Activated CD4-positive, alpha-beta T cell treated with anti-CD3 and anti-CD28 coated beads for 36 hours (primary cell): ENCODE data around the gene REM2. TPM values are rescaled to one million over a fixed set of nuclear protein-coding genes. Genes with fewer than 3 reads are reported as not detected.

Source experiments
- ATAC-seq: fragments of 200-7000 bp; cut with Tn5 transposase; one replicate; pipeline ENCODE4 v1.10.0; 2021; ENCODE audit warnings: mild to moderate bottlenecking, moderate library complexity
- CTCF ChIA-PET: fragments of 350-600 bp; sonication (Branson Sonifier 250); formaldehyde crosslinking; loops from one replicate; lab custom pipeline; 2021; ENCODE audit warnings: antibody characterized with exemption; lab: Charles Lee
- POLR2A ChIA-PET: fragments of 350-600 bp; sonication (Branson Sonifier 250); formaldehyde crosslinking; loops from one replicate; lab custom pipeline; 2021; ENCODE audit warnings: antibody characterized with exemption, inconsistent platforms; lab: Charles Lee
- DNase-seq: peaks from one replicate; pipeline ENCODE4 v3.0.0-alpha.2; 2020
- H3K27ac Mint-ChIP-seq: one replicate; pipeline ENCODE4 v1.8.0; 2021; ENCODE audit warnings: mixed read lengths
- H3K27me3 Mint-ChIP-seq: one replicate; pipeline ENCODE4 v1.8.0; 2021; ENCODE audit warnings: mixed read lengths
- H3K36me3 Mint-ChIP-seq: one replicate; pipeline ENCODE4 v1.8.0; 2021; ENCODE audit warnings: low read depth, mixed read lengths
- H3K4me1 Mint-ChIP-seq: one replicate; pipeline ENCODE4 v1.8.0; 2021; ENCODE audit warnings: mixed read lengths
- H3K4me3 Mint-ChIP-seq: one replicate; pipeline ENCODE4 v1.8.0; 2021; ENCODE audit warnings: mild to moderate bottlenecking, moderate library complexity, mixed read lengths
- H3K9me3 Mint-ChIP-seq: one replicate; pipeline ENCODE4 v1.8.0; 2021; ENCODE audit warnings: low read depth, mixed read lengths
- intact Hi-C, 2 experiments: fragments of 100-400 bp; cut with DNase I in 1 of 2; cut with micrococcal nuclease in 1 of 2; formaldehyde crosslinking; loops; one replicate each; pipeline versions ENCODE4 v1.14.2 to v1.15.1; 2022 to 2024; cut with DNase I, micrococcal nuclease
- total RNA-seq, 2 experiments: library from RNA; stranded (reverse); gene quantifications; one replicate each; pipeline ENCODE4 v1.2.3, GENCODE V29; 2021

REM2 gene
- total RNA-seq, 2 experiments from 2014 or later: 0.33 to 0.48 TPM

GRCh38 chr14:22887260-22887989, 4.4 kb downstream of the REM2 start:
- POLR2A ChIA-PET: interaction anchor here (0.7 kb wide), 1 partner anchor 31 kb away, joined by 3 read pairs; the partner anchor contains the start of gene RBM23
- Mint-ChIP-seq H3K9me3 (no peaks in the 10 kb centered on the region), H3K27ac (peak overlapping the region; percentile 83), H3K4me1 (peaks cover 50% of the 10 kb centered on the region), H3K36me3 (peaks cover 2% of the 10 kb centered on the region), H3K27me3 (peaks cover 2% of the 10 kb centered on the region), H3K4me3 (peak overlapping the region; percentile 70)
- DNase-seq (peak; percentile 50), ATAC-seq (peak; percentile 49)
- CTCF ChIA-PET: interaction anchor here (0.6 to 10.6 kb wide), 7 partner anchors 11 to 969 kb away, joined by 3 to 111 read pairs (median 4); partner anchors contain the start of genes DAD1 and LRP10
- intact Hi-C loops: loop anchor here (1.0 to 2.0 kb wide), 3 partner anchors 15 to 32 kb away; partner anchors contain the start of genes LRP10 (in 1 of the 2) and RBM23 (in 1 of the 2)

GRCh38 chr14:22887990-22888378, 5.0 kb downstream of the REM2 start:
- H3K36me3 Mint-ChIP-seq: peaks cover 2% of the 10 kb centered on the region
- peak; percentile 76 for DNase-seq
- H3K27ac Mint-ChIP-seq: no peak overlapping the region
- ChIA-PET POLR2A (interaction anchor here (0.7 kb wide), 1 partner anchor 31 kb away, joined by 3 read pairs; the partner anchor contains the start of gene RBM23), CTCF (interaction anchor here (0.6 to 10.6 kb wide), 7 partner anchors 11 to 969 kb away, joined by 3 to 111 read pairs (median 4); partner anchors contain the start of genes DAD1 and LRP10)
- H3K4me3 Mint-ChIP-seq: peak overlapping the region; percentile 70
- H3K4me1 Mint-ChIP-seq: peaks cover 45% of the 10 kb centered on the region
- ATAC-seq: peak; percentile 11
- peaks cover 2% of the 10 kb centered on the region for H3K27me3 Mint-ChIP-seq
- no peaks in the 10 kb centered on the region for H3K9me3 Mint-ChIP-seq
- intact Hi-C loops: loop anchor here (1.0 to 2.0 kb wide), 3 partner anchors 16 to 31 kb away; partner anchors contain the start of genes LRP10 (in 1 of the 2) and RBM23 (in 1 of the 2)

- Mint-ChIP-seq H3K4me3 (no peak overlapping the region), H3K36me3 (peaks cover 2% of the 10 kb centered on the region), H3K27me3 (peaks cover 2% of the 10 kb centered on the region), H3K9me3 (no peaks in the 10 kb centered on the region), H3K27ac (no peak overlapping the region), H3K4me1 (peaks cover 39% of the 10 kb centered on the region)
- intact Hi-C loops: no loop called here
- POLR2A ChIA-PET: no interaction called here
- DNase-seq (no peak), ATAC-seq (no peak)
- CTCF ChIA-PET: interaction anchor here (0.7 to 10.6 kb wide), 10 partner anchors 9 to 328 kb away, joined by 3 to 111 read pairs (median 3); partner anchors contain the start of genes DAD1 and LRP10
These were observed 5.6 kb downstream of the REM2 start for GRCh38 chr14:22888662-22889061.

- ChIA-PET CTCF (interaction anchor here (0.7 to 10.6 kb wide), 7 partner anchors 9 to 320 kb away, joined by 4 to 111 read pairs (median 6); partner anchors contain the start of gene LRP10), POLR2A (interaction anchor here (0.6 to 1.0 kb wide), 2 partner anchors 20 to 64 kb away, joined by 3 read pairs; no protein-coding TSS in a partner anchor)
- Mint-ChIP-seq H3K4me1 (peaks cover 29% of the 10 kb centered on the region), H3K27ac (no peak overlapping the region), H3K9me3 (no peaks in the 10 kb centered on the region), H3K36me3 (peaks cover 2% of the 10 kb centered on the region), H3K27me3 (peaks cover 2% of the 10 kb centered on the region), H3K4me3 (no peak overlapping the region)
- no peak for ATAC-seq
- intact Hi-C loops: no loop called here
- DNase-seq: no peak
These were observed 7.4 kb downstream of the REM2 start for GRCh38 chr14:22890416-22890815.

- Mint-ChIP-seq H3K4me3 (no peak overlapping the region), H3K36me3 (peaks cover 2% of the 10 kb centered on the region), H3K4me1 (peaks cover 18% of the 10 kb centered on the region), H3K27ac (no peak overlapping the region), H3K27me3 (no peaks in the 10 kb centered on the region), H3K9me3 (no peaks in the 10 kb centered on the region)
- DNase-seq (no peak), ATAC-seq (no peak)
- CTCF ChIA-PET: interaction anchor here (0.6 to 1.9 kb wide), 6 partner anchors 9 to 1392 kb away, joined by 3 to 7 read pairs (median 3); no protein-coding TSS in a partner anchor
- intact Hi-C loops: no loop called here
- POLR2A ChIA-PET: no interaction called here
These were observed 9.5 kb downstream of the REM2 start for GRCh38 chr14:22892488-22892887.

- peaks cover 5% of the 10 kb centered on the region for H3K36me3 Mint-ChIP-seq
- no peaks in the 10 kb centered on the region for H3K9me3 Mint-ChIP-seq
- ChIA-PET CTCF (interaction anchor here (0.6 to 1.9 kb wide), 3 partner anchors 8 to 1063 kb away, joined by 3 to 7 read pairs (median 3); no protein-coding TSS in a partner anchor), POLR2A (no interaction called here)
- no peaks in the 10 kb centered on the region for H3K27me3 Mint-ChIP-seq
- DNase-seq (no peak), ATAC-seq (no peak)
- no peak overlapping the region for H3K4me3 Mint-ChIP-seq
- intact Hi-C loops: no loop called here
- H3K4me1 Mint-ChIP-seq: peaks cover 19% of the 10 kb centered on the region
- H3K27ac Mint-ChIP-seq: no peak overlapping the region
These were observed 10.7 kb downstream of the REM2 start for GRCh38 chr14:22893706-22894105.

GRCh38 chr14:22895402-22895801, 12.4 kb downstream of the REM2 start:
- H3K36me3 Mint-ChIP-seq: peaks cover 8% of the 10 kb centered on the region
- ATAC-seq (no peak), DNase-seq (no peak)
- peaks cover 14% of the 10 kb centered on the region for H3K4me1 Mint-ChIP-seq
- H3K27ac Mint-ChIP-seq: no peak overlapping the region
- no peak overlapping the region for H3K4me3 Mint-ChIP-seq
- ChIA-PET CTCF (interaction anchor here (0.6 to 8.3 kb wide), 10 partner anchors 8 to 325 kb away, joined by 3 to 71 read pairs (median 4); partner anchors contain the start of gene REM2), POLR2A (no interaction called here)
- no peaks in the 10 kb centered on the region for H3K27me3 Mint-ChIP-seq
- H3K9me3 Mint-ChIP-seq: no peaks in the 10 kb centered on the region
- intact Hi-C loops: no loop called here

- ChIA-PET CTCF (interaction anchor here (0.7 to 8.3 kb wide), 9 partner anchors 9 to 424 kb away, joined by 3 to 71 read pairs (median 3); partner anchors contain the start of genes AJUBA and REM2), POLR2A (interaction anchor here (0.5 to 1.0 kb wide), 4 partner anchors 20 to 250 kb away, joined by 3 to 5 read pairs (median 4); no protein-coding TSS in a partner anchor)
- H3K4me3 Mint-ChIP-seq: no peak overlapping the region
These were observed 13.3 kb downstream of the REM2 start for GRCh38 chr14:22896356-22896755.

GRCh38 chr14:22896760-22897159, 13.7 kb downstream of the REM2 start:
- Mint-ChIP-seq H3K4me1 (peaks cover 16% of the 10 kb centered on the region), H3K27ac (no peak overlapping the region), H3K4me3 (no peak overlapping the region), H3K9me3 (no peaks in the 10 kb centered on the region), H3K27me3 (no peaks in the 10 kb centered on the region), H3K36me3 (peaks cover 19% of the 10 kb centered on the region)
- intact Hi-C loops: no loop called here
- ChIA-PET POLR2A (interaction anchor here (1.0 kb wide), 1 partner anchor 20 kb away, joined by 5 read pairs; no protein-coding TSS in a partner anchor), CTCF (interaction anchor here (0.9 to 8.3 kb wide), 6 partner anchors 9 to 327 kb away, joined by 3 to 71 read pairs (median 8); partner anchors contain the start of genes AJUBA and REM2)
- DNase-seq: no peak
- ATAC-seq: no peak

More at GRCh38 chr14:22896356-22896755, 13.3 kb downstream of the REM2 start:
- ATAC-seq (no peak), DNase-seq (no peak)
- Mint-ChIP-seq H3K36me3 (peaks cover 15% of the 10 kb centered on the region), H3K27ac (no peak overlapping the region), H3K27me3 (no peaks in the 10 kb centered on the region), H3K9me3 (no peaks in the 10 kb centered on the region), H3K4me1 (peaks cover 16% of the 10 kb centered on the region)
- intact Hi-C loops: no loop called here

GRCh38 chr14:22897357-22897756, 14.3 kb downstream of the REM2 start:
- Mint-ChIP-seq H3K9me3 (no peaks in the 10 kb centered on the region), H3K36me3 (peaks cover 23% of the 10 kb centered on the region), H3K27me3 (no peaks in the 10 kb centered on the region), H3K27ac (no peak overlapping the region), H3K4me1 (peaks cover 16% of the 10 kb centered on the region), H3K4me3 (no peak overlapping the region)
- ATAC-seq (no peak), DNase-seq (no peak)
- intact Hi-C loops: no loop called here
- POLR2A ChIA-PET: no interaction called here
- CTCF ChIA-PET: interaction anchor here (1.8 to 8.3 kb wide), 3 partner anchors 10 to 327 kb away, joined by 8 to 71 read pairs (median 13); no protein-coding TSS in a partner anchor
